ENCODE measurements around the gene ZNF710.

ZNF710 gene

GRCh38 chr15:89991312-89991711, 9.8 kb upstream of the ZNF710 start:
- no peak for DNase-seq (ENCODE audit: low read depth in 4 of 4, low spot score in 1 of 4)

GRCh38 chr15:89993349-89993748, 7.8 kb upstream of the ZNF710 start:
- DNase-seq (ENCODE audit: low read depth in 4 of 4, low spot score in 1 of 4) = no peak

- DNase-seq (ENCODE audit: low read depth in 4 of 4, low spot score in 1 of 4) = no peak
Measured at GRCh38 chr15:89997079-89997478, 4.0 kb upstream of the ZNF710 start.

GRCh38 chr15:89998141-89998661, 2.9 kb upstream of the ZNF710 start:
- no peak for DNase-seq (ENCODE audit: low read depth in 4 of 4, low spot score in 1 of 4)

- DNase-seq (ENCODE audit: low read depth in 4 of 4, low spot score in 1 of 4) = no peak
Measured at GRCh38 chr15:89998923-89999675, 2.0 kb upstream of the ZNF710 start.

- no peak for DNase-seq (ENCODE audit: low read depth in 4 of 4, low spot score in 1 of 4)
Measured at GRCh38 chr15:89999676-90000185, 1.4 kb upstream of the ZNF710 start.

GRCh38 chr15:90000186-90001001, 730 bp upstream of the ZNF710 start:
- DNase-seq (ENCODE audit: low read depth in 4 of 4, low spot score in 1 of 4) = no peak

- peak; percentile 30 to 62 (median 42) for DNase-seq (ENCODE audit: low read depth in 4 of 4, low spot score in 1 of 4)
Measured at GRCh38 chr15:90001683-90002427, 731 bp downstream of the ZNF710 start.

GRCh38 chr15:90002428-90002844, 1.3 kb downstream of the ZNF710 start:
- DNase-seq (ENCODE audit: low read depth in 4 of 4, low spot score in 1 of 4) = no peak

GRCh38 chr15:90003736-90004135, 2.6 kb downstream of the ZNF710 start:
- no peak for DNase-seq (ENCODE audit: low read depth in 4 of 4, low spot score in 1 of 4)

GRCh38 chr15:90004252-90004651, 3.1 kb downstream of the ZNF710 start:
- DNase-seq (ENCODE audit: low read depth in 4 of 4, low spot score in 1 of 4) = no peak

- DNase-seq (ENCODE audit: low read depth in 4 of 4, low spot score in 1 of 4) = peak in 2 of 4 experiments; percentile 19 to 51
Measured at GRCh38 chr15:90004671-90005070, 3.5 kb downstream of the ZNF710 start.

- DNase-seq (ENCODE audit: low read depth in 4 of 4, low spot score in 1 of 4) = no peak
Measured at GRCh38 chr15:90006217-90007075, 5.3 kb downstream of the ZNF710 start.

GRCh38 chr15:90007076-90007460, 5.9 kb downstream of the ZNF710 start:
- no peak for DNase-seq (ENCODE audit: low read depth in 4 of 4, low spot score in 1 of 4)

- no peak for DNase-seq (ENCODE audit: low read depth in 4 of 4, low spot score in 1 of 4)
Measured at GRCh38 chr15:90008607-90009006, 7.5 kb downstream of the ZNF710 start.

- DNase-seq (ENCODE audit: low read depth in 4 of 4, low spot score in 1 of 4) = no peak
Measured at GRCh38 chr15:90009301-90010022, 8.3 kb downstream of the ZNF710 start.

GRCh38 chr15:90011705-90012104, 10.6 kb downstream of the ZNF710 start:
- DNase-seq (ENCODE audit: low read depth in 4 of 4, low spot score in 1 of 4) = no peak

- no peak for DNase-seq (ENCODE audit: low read depth in 4 of 4, low spot score in 1 of 4)
Measured at GRCh38 chr15:90013503-90013937, 12.4 kb downstream of the ZNF710 start.

GRCh38 chr15:90015294-90015693, 14.2 kb downstream of the ZNF710 start:
- no peak for DNase-seq (ENCODE audit: low read depth in 4 of 4, low spot score in 1 of 4)

- no peak for DNase-seq (ENCODE audit: low read depth in 4 of 4, low spot score in 1 of 4)
Measured at GRCh38 chr15:90015749-90016148, 14.6 kb downstream of the ZNF710 start.
